Activated naive CD8-positive, alpha-beta T cell treated with anti-CD3 and anti-CD28 coated beads, Interleukin-2, amount 10 ng/mL, durations not matched to agents 7 days and 5 days (primary cell): ENCODE data around the gene CP. TPM values are rescaled to one million over a fixed set of nuclear protein-coding genes. Genes with fewer than 3 reads are reported as not detected.

ENCODE experiments used
- ATAC-seq: fragments of 150-1000 bp; cut with Tn5 transposase; one replicate; pipeline ENCODE4 v1.10.0; 2021; ENCODE audit warnings: low read depth, moderate library complexity
- POLR2A ChIA-PET: fragments of 350-600 bp; sonication (Branson Sonifier 250); formaldehyde crosslinking; loops from one replicate; lab custom pipeline; 2021; ENCODE audit warnings: antibody characterized with exemption; lab: Charles Lee
- DNase-seq: peaks from one replicate; pipeline ENCODE4 v3.0.0; 2021
- H3K27ac Mint-ChIP-seq: one replicate; pipeline ENCODE4 v1.8.0; 2022; ENCODE audit warnings: mild to moderate bottlenecking, mixed read lengths
- H3K27me3 Mint-ChIP-seq: one replicate; pipeline ENCODE4 v1.8.0; 2022; ENCODE audit warnings: mild to moderate bottlenecking, moderate library complexity, mixed read lengths
- H3K36me3 Mint-ChIP-seq: one replicate; pipeline ENCODE4 v1.8.0; 2021; ENCODE audit warnings: mild to moderate bottlenecking, mixed read lengths
- H3K4me1 Mint-ChIP-seq: one replicate; pipeline ENCODE4 v1.8.0; 2021; ENCODE audit warnings: mixed read lengths
- H3K4me3 Mint-ChIP-seq: one replicate; pipeline ENCODE4 v1.8.0; 2022; ENCODE audit warnings: mild to moderate bottlenecking, moderate library complexity, mixed read lengths
- H3K9me3 Mint-ChIP-seq: one replicate; pipeline ENCODE4 v1.8.0; 2021; ENCODE audit warnings: mixed read lengths
- total RNA-seq, 2 experiments: library from RNA; stranded (reverse); gene quantifications; one replicate each; pipeline ENCODE4 v1.2.3, GENCODE V29; 2021

The CP gene
- not detected for total RNA-seq

- Mint-ChIP-seq H3K27ac (no peak within 1 kb of the TSS), H3K4me3 (no peak within 1 kb of the TSS), H3K4me1 (peaks cover 25% of the 10 kb centered on the region), H3K9me3 (peaks cover 1% of the 10 kb centered on the region), H3K27me3 (peaks cover 2% of the 10 kb centered on the region), H3K36me3 (peaks cover 1% of the 10 kb centered on the region)
- no peak for DNase-seq
- POLR2A ChIA-PET: interaction anchor here (1.3 kb wide), 1 partner anchor 92 kb away, joined by 3 read pairs; the partner anchor contains the start of gene HPS3
- no peak for ATAC-seq
Observed at GRCh38 chr3:149221783-149222517, at the start of gene CP. Gene CP, minus strand, starts transcription at chr3:149221829. Its CDS starts 37 bp downstream, at chr3:149221792.

GRCh38 chr3:149270180-149270579 lies 48.6 kb upstream of the CP start:
- Mint-ChIP-seq H3K27ac (no peak overlapping the region), H3K36me3 (no peaks in the 10 kb centered on the region), H3K4me1 (no peaks in the 10 kb centered on the region), H3K4me3 (no peak overlapping the region), H3K27me3 (peaks cover 3% of the 10 kb centered on the region), H3K9me3 (no peaks in the 10 kb centered on the region)
- ATAC-seq: no peak
- DNase-seq: no peak
- POLR2A ChIA-PET: no interaction called here

DNA sequence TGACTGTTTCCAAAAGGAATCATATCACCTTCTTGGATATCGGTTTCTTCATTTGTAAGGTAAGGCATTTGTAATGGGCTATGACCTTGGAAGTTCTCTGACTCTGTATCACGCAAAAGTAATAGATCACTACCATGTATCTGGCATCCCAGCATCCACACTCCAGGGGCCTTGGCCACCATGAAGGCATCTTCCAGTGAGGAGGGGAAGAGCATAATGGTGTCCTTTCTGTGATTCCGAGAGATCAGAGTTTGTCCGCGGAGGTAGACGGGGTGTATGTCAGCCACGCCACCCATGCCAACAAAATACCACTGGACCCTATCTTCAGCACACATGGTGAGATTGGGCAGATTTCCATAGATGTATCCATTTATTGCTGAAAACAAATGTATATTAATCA lies 48.1 kb upstream of the CP start:
- no peak for DNase-seq
- POLR2A ChIA-PET: no interaction called here
- H3K27ac Mint-ChIP-seq: no peak overlapping the region
- H3K4me3 Mint-ChIP-seq: no peak overlapping the region
- no peaks in the 10 kb centered on the region for H3K36me3 Mint-ChIP-seq
- H3K4me1 Mint-ChIP-seq: no peaks in the 10 kb centered on the region
- H3K9me3 Mint-ChIP-seq: no peaks in the 10 kb centered on the region
- no peak for ATAC-seq
- H3K27me3 Mint-ChIP-seq: peaks cover 2% of the 10 kb centered on the region

GRCh38 chr3:149267565-149267964 lies 45.9 kb upstream of the CP start:
- no peak overlapping the region for H3K27ac Mint-ChIP-seq
- H3K9me3 Mint-ChIP-seq: no peaks in the 10 kb centered on the region
- peaks cover 11% of the 10 kb centered on the region for H3K27me3 Mint-ChIP-seq
- ATAC-seq: no peak
- DNase-seq: no peak
- POLR2A ChIA-PET: no interaction called here
- H3K4me1 Mint-ChIP-seq: no peaks in the 10 kb centered on the region
- no peak overlapping the region for H3K4me3 Mint-ChIP-seq
- no peaks in the 10 kb centered on the region for H3K36me3 Mint-ChIP-seq

DNA sequence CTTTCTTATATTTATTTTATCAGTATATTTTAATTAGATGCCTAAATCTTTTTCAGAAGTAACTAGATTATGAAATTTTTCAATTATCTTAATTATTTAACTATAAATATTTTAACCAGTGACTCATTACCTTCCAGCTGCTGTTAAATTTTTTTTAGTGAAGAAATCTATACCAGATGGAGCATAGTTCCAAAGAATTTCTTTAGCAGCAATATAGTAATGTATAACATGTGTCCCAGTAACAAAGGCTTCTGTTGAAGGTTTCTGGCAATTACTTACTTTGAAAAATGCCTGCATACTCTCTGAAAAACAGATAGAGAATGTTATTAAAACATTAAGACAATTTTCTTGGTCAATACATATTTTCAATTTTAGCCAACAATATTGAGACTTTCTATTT lies 45.1 kb upstream of the CP start:
- no peak for DNase-seq
- Mint-ChIP-seq H3K9me3 (no peaks in the 10 kb centered on the region), H3K27ac (no peak overlapping the region), H3K27me3 (peaks cover 17% of the 10 kb centered on the region), H3K4me1 (no peaks in the 10 kb centered on the region), H3K36me3 (no peaks in the 10 kb centered on the region), H3K4me3 (no peak overlapping the region)
- ATAC-seq: no peak
- POLR2A ChIA-PET: no interaction called here

DNA sequence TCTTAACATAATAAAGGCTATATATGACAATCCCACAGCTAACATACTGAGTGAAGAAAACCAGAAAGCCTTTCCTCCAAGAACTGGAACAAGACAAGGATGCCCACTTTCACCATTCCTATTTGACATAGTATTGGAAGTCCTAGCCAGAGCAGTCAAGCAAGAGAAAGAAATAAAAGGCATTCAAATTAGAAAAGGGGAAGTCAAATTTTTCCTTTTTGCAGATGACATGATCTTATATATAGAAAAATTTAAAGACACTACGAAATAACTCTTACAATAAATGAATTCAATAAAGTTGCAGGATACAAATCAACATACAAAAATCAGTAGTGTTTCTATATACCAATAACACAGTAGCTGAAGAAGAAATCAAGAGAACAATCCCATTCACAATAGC lies 42.2 kb upstream of the CP start:
- Mint-ChIP-seq H3K4me1 (peaks cover 6% of the 10 kb centered on the region), H3K27ac (no peak overlapping the region), H3K4me3 (no peak overlapping the region), H3K36me3 (no peaks in the 10 kb centered on the region), H3K27me3 (peaks cover 21% of the 10 kb centered on the region), H3K9me3 (no peaks in the 10 kb centered on the region)
- DNase-seq: no peak
- ATAC-seq: no peak
- POLR2A ChIA-PET: no interaction called here

DNA sequence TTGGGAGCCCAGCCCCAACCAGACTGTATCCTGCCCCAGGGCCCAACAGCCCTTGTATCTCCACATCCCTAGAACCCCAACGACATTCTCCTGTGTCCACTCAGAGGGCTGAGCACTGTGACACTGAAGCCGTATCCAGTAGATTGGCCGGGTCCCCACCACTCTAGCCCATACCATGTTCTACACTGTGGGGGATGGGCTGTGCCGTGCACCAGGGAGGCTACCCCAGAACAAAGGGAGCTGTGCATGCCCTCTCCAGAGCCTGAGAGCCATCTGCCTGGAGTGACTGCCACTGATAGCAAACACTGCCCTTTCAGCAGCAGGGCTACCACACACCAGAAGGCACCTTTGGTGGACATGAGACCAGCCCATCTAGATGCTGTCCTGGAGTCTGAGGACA lies 37.1 kb upstream of the CP start:
- H3K4me3 Mint-ChIP-seq: no peak overlapping the region
- peaks cover 6% of the 10 kb centered on the region for H3K4me1 Mint-ChIP-seq
- H3K9me3 Mint-ChIP-seq: no peaks in the 10 kb centered on the region
- POLR2A ChIA-PET: no interaction called here
- ATAC-seq: no peak
- H3K36me3 Mint-ChIP-seq: no peaks in the 10 kb centered on the region
- no peak for DNase-seq
- H3K27ac Mint-ChIP-seq: no peak overlapping the region
- H3K27me3 Mint-ChIP-seq: peaks cover 27% of the 10 kb centered on the region

- POLR2A ChIA-PET: no interaction called here
Observed at GRCh38 chr3:149258298-149258697, 36.7 kb upstream of the CP start.

DNA sequence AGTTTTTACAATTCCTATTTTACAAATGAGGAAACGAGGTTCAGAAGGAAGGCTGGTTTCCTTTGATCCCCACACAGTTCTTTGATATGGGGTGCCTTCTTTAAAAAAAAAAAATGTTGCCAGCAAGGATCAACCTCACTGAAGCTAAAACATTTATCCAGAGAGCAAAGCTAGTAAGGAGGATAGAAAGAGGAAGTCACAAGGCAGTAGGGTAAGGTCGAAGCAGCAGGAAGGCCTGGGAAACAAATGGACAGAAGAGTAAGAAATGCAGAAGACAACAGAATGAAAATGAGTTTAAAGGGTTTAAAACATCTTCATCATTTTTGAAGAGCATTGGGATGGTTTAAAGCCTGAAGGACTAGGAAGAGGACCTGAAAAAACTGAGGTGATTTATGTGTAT lies 30.6 kb upstream of the CP start:
- H3K9me3 Mint-ChIP-seq: no peaks in the 10 kb centered on the region
- DNase-seq (no peak), ATAC-seq (no peak)
- peaks cover 12% of the 10 kb centered on the region for H3K4me1 Mint-ChIP-seq
- no peaks in the 10 kb centered on the region for H3K36me3 Mint-ChIP-seq
- no peak overlapping the region for H3K27ac Mint-ChIP-seq
- POLR2A ChIA-PET: no interaction called here
- H3K4me3 Mint-ChIP-seq: no peak overlapping the region
- H3K27me3 Mint-ChIP-seq: peaks cover 10% of the 10 kb centered on the region

More at GRCh38 chr3:149258298-149258697, 36.7 kb upstream of the CP start:
- Mint-ChIP-seq H3K36me3 (no peaks in the 10 kb centered on the region), H3K4me1 (peaks cover 6% of the 10 kb centered on the region), H3K4me3 (no peak overlapping the region), H3K9me3 (no peaks in the 10 kb centered on the region), H3K27ac (no peak overlapping the region), H3K27me3 (peaks cover 27% of the 10 kb centered on the region)
- ATAC-seq (no peak), DNase-seq (no peak)

- H3K36me3 Mint-ChIP-seq: no peaks in the 10 kb centered on the region
- no peaks in the 10 kb centered on the region for H3K9me3 Mint-ChIP-seq
- peaks cover 13% of the 10 kb centered on the region for H3K4me1 Mint-ChIP-seq
- POLR2A ChIA-PET: no interaction called here
- peaks cover 5% of the 10 kb centered on the region for H3K27me3 Mint-ChIP-seq
- H3K4me3 Mint-ChIP-seq: no peak overlapping the region
- DNase-seq: no peak
- H3K27ac Mint-ChIP-seq: no peak overlapping the region
- ATAC-seq: no peak
Observed at GRCh38 chr3:149251186-149251585, 29.6 kb upstream of the CP start.

GRCh38 chr3:149247929-149248691 lies 26.5 kb upstream of the CP start:
- Mint-ChIP-seq H3K27me3 (no peaks in the 10 kb centered on the region), H3K9me3 (no peaks in the 10 kb centered on the region), H3K27ac (no peak overlapping the region), H3K4me1 (peaks cover 24% of the 10 kb centered on the region), H3K36me3 (peaks cover 6% of the 10 kb centered on the region), H3K4me3 (no peak overlapping the region)
- POLR2A ChIA-PET: no interaction called here
- ATAC-seq (peak; percentile 45), DNase-seq (no peak)

DNA sequence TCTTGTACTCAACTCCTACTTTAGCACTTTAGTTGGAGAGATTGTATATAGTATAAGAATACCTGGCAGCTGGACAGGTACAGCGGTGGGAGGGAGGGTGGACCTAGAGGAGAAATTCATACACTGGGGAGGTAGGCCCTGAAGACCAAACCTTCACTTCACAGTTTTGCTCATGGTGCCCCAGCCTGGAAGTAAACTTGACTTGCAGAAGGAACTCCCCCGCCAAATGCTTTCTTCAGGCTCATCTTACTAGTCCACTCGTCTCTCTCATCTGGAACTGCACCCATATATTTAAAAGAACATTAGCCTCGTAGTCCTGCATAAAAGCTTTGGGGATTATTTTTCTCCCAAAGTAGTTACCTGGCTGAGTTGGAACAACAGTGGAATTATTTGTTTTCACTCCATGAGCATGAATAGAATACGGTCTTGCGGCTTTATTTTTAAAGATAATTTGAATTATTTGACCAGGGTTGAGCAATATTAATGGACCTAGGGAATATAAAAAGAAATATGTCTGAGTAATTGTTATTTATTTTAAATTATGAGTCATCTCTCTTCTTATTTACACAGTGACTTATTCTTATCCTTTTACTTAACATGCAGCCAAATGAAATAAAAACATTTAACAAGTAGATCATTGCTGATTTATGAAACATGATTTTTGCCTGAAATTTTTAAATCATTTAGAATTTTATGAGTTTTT lies 25.5 kb upstream of the CP start:
- peaks cover 6% of the 10 kb centered on the region for H3K36me3 Mint-ChIP-seq
- POLR2A ChIA-PET: no interaction called here

DNA sequence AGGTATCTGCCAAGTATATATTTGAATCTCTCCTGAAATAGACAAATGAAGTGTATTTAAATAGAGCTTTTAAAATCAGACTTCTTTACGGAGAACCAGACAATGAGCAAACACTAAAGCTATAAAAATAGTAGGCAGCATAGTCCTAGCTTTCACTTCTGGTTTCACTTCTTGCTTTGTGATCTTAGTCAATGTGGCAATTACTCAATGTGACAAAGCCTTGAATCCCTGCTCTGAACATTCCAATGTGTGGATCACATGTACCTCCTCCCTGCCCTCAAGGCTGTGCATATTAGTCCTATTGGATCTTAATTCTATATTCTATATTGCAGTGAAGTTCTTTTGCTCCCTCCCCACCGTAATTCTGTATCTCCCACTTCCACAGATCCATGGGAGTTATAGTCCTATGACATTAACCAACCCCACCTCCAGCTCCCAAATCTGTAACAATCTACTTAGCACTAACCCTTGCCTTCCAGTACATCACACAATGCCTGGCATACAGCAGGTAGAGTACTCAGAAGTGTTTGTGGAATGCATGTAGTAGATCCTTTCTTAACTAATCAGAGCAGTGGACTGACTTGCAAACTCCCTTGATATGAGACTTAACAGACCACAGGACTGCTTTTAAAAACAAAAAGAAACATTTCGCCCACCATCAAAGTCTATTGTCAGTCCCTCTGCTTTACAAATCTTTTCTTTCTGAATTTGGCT lies 24.3 kb upstream of the CP start:
- POLR2A ChIA-PET: interaction anchor here (1.0 to 1.2 kb wide), 2 partner anchors 11 to 116 kb away, joined by 3 read pairs; no protein-coding TSS in a partner anchor
- Mint-ChIP-seq H3K9me3 (no peaks in the 10 kb centered on the region), H3K4me3 (peak overlapping the region; percentile 69), H3K27ac (peak overlapping the region; percentile 67), H3K27me3 (no peaks in the 10 kb centered on the region), H3K4me1 (peaks cover 24% of the 10 kb centered on the region), H3K36me3 (peaks cover 6% of the 10 kb centered on the region)
- ATAC-seq (peak; percentile 80), DNase-seq (no peak)

More for the DNA sequence above, 25.5 kb upstream of the CP start:
- ATAC-seq (no peak), DNase-seq (no peak)
- Mint-ChIP-seq H3K4me3 (no peak overlapping the region), H3K27me3 (no peaks in the 10 kb centered on the region), H3K27ac (no peak overlapping the region), H3K9me3 (no peaks in the 10 kb centered on the region), H3K4me1 (peaks cover 24% of the 10 kb centered on the region)
